Stimulated activated CD8-positive, alpha-beta memory T cell treated with anti-CD3 and anti-CD28 coated beads, Interleukin-12 subunit alpha, Interleukin-12 subunit beta, amount 100 ng/mL, for 1 hour (primary cell): ENCODE measurements around the gene TNFRSF14.

Experiments
- DNase-seq: peaks from one replicate; pipeline ENCODE4 v3.0.0-alpha.2; 2020; ENCODE audit warnings: low read depth

Gene TNFRSF14

DNA sequence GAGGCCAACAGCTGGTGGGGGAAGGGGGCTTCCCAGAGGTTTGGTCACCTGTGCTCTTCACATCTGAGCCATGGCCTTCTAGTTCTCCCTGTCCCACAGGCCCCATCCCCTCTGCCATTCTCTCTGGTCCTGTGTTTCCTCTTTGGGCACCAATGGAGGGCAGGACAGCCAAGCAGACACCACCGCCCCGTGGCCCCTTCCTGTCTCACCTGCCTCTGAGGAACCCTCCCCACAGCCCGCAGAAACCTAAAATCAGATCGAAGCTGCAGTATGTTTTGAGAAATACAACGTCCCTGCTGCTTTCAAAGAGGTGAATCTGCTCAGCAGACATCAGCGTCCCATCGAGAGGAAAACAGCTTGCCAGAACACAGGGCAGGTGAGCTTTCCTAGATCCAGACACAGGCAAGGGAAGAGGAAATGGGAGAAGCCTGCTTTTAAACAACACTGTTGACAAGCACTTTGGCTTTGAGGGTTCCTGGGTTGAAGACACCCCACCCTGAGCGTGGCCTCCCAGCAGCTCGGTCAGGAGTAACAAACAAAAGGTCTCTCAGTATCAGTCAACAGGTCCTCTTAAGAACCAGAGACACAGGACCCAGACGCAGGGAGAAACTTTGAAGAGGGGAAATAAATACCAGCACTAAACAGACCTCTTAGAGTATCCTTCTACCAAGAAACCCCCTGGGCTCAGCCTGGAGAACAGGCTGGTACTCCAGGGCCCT is 32.1 kb upstream of the TNFRSF14 start:
- no peak for DNase-seq

DNA sequence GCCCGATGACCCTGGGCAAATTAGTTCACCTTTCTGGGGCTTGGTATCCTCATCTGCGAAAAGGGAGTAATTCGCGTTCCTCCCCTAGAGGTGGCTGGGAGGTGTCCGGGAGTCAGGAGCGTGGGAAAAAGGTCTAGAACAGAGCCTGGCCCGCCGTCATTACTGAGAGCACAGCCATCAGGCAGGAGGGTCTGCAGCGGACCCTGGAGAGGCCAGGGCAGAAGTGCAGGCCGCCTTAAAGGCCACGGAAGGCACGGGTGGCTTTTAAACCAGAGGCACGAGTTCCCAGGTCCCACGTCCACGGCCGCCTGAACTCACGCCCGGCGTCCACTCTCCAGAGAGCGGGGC is 30.6 kb upstream of the TNFRSF14 start:
- DNase-seq, result no peak

DNA sequence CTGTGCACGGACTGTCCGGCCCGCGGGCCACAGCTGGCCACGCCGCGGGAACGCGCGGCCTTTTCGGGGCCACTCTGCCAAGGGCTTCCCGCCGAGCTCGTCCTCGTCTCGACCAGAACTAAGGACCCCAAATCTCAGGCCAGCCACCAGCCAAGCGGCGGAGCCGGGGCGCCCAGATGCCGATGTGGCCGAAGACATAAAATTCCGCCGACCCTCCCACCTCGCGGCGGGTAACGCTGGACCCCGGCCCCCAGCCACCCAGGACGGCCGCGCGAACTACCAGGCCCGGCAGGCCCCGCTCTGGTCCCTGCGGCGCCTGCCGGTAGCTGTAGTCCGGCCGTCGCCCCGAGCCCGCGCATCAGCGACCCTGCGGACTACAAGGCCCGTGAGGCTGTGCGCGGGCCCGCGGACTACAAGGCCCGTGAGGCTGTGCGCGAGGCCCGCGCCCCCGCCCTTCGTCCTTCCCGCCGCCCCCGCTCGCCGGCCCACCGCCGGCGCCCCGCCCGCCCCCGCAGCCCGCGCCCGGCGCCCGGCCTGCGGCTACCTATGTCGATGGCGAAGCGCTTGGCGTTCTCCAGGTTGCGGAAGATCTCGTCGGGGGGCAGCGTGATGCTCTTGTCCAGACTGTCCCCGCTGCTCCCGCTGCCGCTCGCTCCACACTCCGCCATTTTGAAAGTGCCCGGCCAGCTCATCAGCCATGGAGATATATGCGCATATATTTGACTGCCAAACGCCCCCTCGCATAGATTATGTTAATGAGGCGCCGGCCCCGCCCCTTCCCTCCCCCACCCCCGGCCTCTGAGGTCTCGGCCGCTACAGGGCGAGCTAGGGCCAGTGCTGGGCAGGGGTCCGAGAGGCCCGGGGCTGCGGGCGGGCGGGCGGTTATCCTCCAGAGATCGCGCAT is 30.0 kb upstream of the TNFRSF14 start, which contains the start of gene PANK4:
Gene PANK4, minus strand, starts transcription at position 677 of the 904 bp plus-strand sequence. Its CDS starts 9 bp downstream, at position 668.
- peak; percentile 77 for DNase-seq

DNA sequence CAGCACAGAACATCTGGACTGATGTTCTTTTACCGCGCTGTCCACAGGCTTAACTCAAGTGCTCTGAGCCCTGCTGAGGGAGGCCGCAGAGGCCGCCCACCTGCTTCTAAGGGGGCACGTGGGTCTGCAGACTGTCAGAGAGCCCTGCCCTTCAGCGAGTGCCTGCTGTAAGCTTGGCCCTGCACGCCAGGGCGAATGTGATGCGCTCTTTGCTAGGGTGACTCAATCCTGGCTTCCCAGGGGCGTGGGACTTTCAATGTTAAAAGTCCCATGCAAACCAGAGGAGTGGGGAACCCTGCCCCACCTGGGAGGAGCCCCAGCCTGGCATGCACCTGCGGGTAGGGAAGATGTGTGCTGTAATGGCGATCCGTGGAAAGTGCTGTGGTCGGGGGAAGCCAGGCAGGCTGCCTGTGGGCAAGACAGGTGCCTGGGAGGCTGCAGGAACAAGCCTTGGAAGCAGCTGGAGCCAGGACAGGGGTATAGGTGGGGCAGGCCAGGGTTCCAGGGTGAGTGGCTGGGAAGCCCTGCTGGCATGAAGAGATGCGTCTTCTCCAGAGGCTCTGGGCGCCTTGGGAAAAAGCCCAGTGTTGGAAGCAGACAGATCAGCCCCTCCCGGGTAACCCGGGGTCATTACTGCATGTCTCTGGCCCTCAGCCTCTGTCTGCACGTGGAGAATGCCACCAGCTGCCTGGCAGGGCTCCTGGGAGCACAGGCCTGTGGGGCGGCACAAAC is 29.2 kb upstream of the TNFRSF14 start:
- DNase-seq, result no peak

DNA sequence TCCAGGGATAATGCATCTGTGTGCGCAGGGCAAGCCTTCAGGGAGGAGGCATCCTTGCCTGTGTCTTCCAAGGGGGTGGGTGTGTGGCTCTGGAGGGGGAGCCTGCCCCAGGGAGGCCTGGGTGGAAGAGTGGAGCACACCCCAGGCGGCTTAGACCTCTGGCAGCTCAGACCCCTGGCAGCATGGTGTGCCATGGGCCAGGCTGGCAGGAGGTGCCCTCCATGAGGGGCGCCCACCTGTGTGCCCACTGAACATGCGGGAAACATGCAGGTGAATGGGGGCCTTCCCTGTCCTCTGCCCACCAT is 28.7 kb upstream of the TNFRSF14 start:
- no peak for DNase-seq

DNA sequence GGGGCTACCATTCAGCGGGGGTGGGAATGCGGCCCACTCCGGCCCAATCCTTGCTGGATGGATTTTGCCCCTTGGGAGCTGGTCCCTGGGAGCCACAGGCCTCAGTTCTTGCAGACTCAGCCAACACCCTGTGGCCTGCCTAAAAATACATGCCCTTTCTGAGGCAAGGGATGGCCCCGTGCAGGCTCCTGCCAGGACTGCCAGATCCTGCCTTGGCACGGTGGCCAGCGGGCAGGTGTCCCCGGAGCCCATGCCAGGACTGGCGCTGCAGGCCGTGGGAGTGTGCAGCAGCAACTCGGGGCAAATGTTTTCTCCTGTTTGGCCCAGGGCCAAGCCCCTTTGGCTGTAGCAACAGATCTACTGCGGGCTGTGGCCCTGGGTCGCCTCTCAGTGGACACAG is 28.2 kb upstream of the TNFRSF14 start:
- no peak for DNase-seq

DNA sequence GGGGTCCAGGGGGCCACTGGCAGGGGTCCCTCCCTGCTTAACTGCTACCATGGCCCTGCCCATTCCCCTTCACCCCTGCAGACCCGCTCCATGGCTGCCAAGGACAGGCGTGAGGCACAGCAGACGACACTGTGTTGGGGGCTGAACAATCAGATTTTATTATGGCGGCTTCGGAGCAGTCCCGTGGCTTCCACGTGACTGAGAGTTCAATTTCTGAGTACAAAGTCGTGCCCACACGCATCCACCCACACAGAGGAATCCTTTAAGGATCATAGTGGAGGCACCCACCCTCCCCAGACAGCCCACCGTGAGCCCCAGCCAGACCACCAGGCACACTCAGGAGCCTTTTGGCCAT is 27.6 kb upstream of the TNFRSF14 start:
- DNase-seq, result no peak

DNA sequence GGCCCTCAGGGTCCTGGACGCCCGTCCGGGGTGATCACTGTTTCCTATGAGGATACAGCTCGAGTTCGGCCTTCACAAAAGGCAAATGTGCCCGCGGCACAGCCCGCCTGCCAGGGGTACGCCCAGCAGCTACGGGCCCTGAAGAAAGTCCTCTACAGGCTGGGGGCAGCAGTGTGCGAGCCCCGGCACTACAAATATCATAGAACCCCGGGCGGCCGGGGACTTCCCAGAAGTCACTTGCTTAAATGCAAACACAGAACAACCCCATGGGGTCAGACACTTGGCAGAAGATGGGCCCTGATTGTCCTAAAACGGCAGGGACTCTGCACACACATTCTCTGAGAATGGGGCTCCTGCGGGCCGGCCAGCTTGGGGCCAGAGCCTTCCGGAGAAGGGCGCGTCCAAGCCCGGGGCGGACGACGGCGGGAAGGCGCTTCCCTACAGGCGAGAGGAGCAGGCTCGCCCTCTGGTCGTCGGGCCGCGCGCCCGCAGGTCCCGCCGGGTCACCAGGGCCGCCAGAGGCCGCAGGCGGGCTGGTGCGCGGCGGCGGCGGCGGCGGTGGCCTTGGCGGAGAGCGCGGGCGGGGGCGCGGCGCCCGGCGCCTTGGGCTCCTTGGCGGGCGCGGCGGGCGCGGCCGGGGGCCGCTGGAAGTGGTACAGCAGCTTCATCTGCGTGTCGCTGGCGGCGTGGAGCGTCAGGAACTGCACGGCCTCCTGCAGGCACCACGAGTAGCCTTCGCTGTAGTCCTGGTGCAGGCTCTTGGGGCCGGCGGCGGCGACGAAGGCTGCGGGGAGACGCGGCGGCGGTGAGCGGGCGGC is 27.0 kb upstream of the TNFRSF14 start:
- DNase-seq, result no peak

DNA sequence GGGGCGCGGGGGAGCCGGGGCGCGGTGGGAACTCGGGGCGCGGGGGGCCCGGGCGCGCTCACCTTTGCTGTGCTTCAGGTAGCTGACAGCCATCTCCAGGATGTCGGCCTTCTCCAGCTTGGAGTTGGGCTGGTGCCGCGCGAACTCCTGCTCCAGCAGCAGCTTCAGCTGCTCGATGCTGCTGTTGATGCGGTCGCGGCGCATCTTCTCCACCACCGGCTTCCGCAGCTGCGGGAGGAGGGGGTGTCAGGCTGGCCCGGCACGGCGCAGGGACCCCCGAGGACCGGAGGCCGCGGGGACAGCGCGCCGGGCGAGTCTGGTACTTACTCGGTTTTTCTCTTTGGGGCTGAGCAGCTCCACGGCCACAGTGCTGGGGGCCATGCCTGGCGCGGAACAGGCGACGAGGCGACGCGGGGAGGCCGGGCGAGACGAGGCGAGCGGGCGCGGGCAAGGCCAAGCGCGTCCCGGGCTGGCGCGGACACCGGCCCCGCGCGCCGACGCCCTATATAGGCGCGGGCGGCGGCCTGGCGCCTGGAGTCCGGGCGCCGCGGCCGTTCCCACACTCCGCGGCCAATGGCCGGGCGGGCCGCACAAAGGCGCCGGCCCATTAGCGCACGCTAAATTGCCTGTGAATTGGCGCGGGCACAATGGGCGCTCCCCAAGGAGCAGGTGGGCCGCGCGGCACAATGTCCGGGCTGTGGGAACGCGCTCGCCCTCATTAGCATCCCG is 26.2 kb upstream of the TNFRSF14 start, which contains the start of gene HES5:
Gene HES5, minus strand, starts transcription at position 480 of the 729 bp plus-strand sequence. Its CDS starts 99 bp downstream, at position 381.
- no peak for DNase-seq

DNA sequence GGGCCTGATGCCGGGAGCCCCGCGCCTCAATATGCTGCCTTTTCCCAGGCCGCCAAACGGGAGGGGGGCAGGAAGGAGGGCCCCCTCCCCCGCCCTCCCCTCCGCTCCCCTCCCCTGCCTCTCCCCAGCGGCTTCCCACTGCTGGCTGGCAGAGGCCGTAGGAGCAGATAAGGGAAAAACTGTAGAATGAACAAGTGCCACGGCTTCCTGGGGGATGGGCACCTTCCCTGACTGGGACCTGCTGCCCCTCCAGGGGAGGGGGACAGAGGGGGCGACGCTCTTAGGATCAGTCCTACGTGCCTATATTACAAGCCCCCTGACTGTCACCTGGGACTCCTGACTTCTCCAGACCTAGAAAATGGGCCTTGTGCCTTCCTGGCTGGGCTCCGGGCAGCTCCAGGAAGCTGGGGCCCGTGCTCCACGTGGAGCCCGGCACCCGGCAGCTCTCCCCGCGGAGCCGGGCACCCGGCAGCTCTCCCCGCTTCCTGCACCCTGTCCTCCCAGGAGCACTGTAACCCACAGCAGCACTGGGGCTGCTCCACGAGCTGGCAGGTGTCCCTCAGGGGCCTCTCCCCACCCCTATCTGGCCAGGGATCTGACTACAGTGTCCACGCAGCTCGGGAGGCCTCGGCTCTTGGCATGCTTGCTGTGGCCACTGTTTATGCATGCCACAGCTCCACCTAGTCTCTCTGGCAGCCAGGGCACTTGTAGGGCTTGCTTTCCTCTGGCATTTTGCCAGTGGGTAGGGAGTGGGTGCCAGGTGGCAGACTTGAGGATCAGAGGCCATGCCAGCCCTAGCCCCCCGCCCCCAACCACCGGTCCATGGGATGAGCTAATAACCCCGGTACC is 25.4 kb upstream of the TNFRSF14 start:
- no peak for DNase-seq

DNA sequence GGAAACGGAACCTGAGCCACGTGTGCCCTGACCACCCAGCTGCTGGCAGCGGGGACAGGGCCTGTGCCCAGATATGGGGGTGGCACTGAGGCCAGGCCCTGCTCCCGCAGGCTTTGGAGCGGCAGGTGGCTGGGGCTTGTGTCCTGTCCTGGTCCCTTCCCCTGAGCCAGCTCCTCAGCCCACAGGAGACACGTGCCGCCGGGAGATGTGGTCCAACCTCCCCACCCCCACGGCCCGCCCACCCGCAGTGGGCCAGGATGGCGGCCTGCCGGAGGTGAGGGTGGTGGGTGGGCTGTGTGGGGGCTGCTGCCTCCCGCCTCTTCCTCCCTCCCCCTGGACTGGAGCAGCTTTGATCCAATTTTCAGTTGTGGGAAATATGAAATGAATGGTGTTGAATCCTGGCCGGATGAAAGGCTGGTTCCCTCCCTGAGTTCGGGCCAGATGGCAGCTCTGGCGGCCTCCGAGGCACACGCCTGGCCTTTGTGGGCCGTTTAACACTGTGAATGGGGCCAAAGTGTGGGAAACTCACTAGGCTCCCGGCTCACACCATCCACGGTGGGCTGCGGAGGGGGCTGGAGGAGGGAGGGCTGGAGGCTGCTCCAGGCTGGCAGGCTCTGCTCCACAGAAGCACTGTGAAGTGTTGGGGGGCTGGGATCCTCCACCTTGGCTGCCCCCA is 23.5 kb upstream of the TNFRSF14 start:
- DNase-seq, result no peak

DNA sequence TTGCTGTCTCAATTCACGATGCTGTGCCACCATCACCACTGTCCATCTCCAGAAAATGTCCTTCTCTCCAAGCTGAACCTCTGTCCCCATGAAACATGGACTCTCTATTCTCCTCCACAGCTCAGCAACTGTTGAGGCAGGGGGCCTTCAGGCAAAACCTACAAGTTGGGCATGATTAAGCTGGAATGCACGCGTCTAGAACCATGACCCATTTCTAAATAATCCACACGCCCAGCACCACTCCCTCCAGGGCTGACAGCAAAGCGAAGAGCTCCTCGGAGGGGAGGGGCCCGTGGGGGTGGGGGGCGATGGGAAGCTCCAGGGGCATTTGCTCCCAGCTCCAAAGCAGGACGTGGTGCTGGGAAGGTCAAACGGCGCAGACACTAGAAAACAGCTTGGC is 22.8 kb upstream of the TNFRSF14 start:
- no peak for DNase-seq

DNA sequence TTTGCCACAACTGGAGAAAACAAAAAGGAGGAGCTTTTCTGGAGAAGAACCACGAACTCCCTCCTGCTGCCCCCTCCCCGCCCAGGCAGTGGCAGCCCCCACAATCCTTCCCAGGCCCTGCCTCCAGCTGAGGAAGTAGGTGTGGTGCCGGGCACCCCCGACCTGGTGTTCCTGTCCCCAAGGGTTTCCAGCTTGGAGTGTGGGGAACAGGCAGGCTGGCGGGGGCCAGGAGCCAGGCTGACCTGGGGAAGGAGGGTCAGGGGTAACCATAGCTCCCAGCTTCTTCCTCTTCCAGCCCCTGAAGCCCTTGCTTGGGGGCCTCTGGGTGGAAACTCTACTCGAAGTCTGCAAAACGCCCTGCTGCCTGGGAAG is 21.9 kb upstream of the TNFRSF14 start:
- DNase-seq, result no peak

DNA sequence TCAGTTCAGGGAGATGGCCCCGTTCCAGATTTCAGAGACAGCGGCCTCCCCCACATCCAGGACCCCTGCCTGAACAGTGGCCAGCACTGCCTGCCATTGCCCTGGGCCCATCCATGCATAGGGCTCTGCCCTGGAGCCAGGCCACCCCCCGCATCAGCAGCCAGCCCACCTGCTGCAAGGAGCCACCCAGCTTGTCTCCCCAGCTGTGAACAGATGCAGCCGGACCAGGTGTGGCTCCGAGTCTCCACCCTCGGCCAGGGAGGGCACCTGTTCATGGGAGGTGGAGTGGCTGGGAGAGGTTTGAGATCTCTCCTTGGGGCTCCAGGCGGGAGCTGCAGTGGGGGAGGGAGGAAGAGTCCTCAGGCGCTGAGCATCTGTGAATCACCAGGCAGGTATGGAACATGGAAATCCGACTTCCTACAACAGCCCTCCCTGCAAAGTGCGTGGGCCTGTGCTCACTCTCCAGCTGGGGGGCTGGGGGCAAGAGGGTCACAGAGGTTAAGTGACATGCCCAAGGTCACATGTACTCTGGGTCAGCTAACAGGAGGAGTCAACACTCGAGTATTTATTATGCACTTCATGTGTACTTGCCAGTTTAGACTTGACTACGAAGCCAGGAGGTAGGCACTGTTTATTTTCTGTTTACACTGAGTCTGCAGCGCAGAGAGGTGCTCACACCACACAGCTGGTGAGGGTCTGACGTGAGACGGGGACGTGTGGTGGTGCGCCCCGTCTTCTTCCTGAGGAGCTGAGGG is 21.3 kb upstream of the TNFRSF14 start:
- no peak for DNase-seq

DNA sequence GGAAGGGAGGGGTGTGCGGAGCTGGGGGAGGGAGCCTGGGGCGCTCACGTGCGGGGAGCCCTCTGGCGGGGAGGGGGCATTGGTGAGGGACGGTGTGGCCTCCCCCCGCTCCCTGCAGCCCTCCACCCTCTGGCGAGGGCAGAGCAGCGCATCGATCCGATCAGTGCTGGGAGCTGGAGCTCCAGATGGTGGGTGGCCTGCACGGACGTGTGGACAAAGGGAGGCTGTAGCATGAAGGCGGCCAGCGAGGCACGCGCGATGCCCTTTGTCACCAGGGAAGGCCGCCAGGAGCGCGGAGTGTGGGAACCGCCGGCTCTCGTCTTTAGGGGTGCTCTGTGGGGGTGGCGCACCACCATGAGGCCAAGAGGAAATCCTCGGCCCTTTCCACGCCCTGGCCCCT is 20.7 kb upstream of the TNFRSF14 start:
- no peak for DNase-seq

DNA sequence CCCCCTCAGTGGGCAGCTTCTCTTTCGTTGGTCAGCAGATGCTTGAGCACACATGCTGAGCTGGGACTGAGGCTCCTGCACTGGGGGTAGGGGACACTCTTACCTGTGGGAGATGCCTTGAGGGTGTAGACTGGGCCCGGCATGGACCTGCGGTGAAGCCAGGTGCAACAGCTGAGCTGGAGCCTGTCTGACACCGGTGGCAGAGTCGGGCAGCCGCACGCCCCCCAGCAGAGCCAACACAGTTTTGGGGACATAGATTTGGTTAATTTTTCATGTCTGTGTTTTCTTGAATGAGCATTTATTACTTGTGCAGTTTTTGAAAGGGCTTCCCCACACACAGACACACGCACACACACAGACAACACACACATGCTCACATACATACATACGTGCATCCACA is 20.2 kb upstream of the TNFRSF14 start:
- DNase-seq, result no peak

DNA sequence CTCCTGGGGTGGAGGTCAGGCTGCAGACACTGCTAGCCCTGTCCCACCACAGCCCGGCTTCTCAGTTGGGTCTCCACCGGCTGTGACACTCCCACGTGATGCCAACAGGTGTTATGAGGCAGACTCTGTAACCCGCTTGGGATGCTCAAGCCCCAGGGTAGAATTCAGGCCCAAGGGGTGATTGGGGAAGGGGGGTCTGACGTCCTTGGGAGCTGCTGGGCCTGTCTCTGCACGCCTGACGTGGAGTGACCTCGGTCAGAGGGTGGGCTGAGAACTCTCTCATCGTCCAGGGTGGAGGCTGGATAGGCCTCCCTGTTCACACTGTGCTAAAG is 18.4 kb upstream of the TNFRSF14 start:
- DNase-seq, result no peak

DNA sequence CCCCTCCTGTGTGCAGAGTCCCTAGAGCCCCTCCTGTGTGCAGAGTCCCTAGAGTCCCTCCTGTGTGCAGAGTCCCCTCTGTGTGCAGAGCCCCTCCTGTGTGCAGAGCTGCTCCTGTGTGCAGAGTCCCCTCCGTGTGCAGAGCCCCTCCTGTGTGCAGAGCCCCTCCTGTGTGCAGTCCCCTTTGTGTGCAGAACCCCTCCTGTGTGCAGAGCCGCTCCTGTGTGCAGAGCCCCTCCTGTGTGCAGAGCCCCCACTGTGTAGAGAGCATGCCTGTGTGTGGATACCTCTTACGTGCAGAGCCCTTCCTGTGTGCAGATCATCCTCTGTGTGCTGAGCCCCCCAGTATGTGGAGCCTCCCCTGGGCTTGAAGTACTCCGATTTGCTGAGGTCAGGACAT is 17.8 kb upstream of the TNFRSF14 start:
- DNase-seq, result no peak

DNA sequence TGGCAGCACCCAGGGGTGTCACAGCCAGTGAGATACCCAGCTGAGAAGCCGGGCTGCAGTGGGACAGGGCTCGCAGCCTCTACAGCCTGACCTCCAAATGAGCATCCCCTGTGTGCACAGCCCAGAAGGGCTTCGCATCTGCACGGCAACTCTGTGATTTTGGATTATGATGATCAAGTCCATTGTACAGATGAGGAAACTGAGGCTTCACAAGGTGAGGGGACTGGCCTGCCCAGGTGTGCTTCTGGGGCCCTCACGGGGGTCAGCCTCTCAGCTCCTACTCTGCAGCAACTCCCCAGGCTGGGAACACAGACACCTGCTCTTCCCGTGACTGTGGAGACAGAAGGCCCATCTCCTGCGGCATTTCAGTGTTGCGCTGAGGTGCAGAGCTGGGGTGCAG is 17.3 kb upstream of the TNFRSF14 start:
- no peak for DNase-seq
